Fibroblast of skin of left biceps (primary cell): Measurements from ENCODE around the gene ACVR1B.

Source experiments
- DNase-seq, 2 experiments: peaks; one replicate each; pipeline ENCODE4 v3.0.0-alpha.2; 2013; ENCODE audit warnings: low read depth in 2 of 2

ACVR1B gene

GRCh38 chr12:52043386-52044212, 92.1 kb downstream of the ACVR1B start:
- no peak for DNase-seq

- DNase-seq: peak in 1 of 2 experiments; percentile 45
These were observed 92.9 kb downstream of the ACVR1B start for GRCh38 chr12:52044292-52044983.

- DNase-seq: no peak
These were observed 94.3 kb downstream of the ACVR1B start for GRCh38 chr12:52045794-52046199.
